ENCODE measurements around the gene MVB12B.
A peak's percentile ranks its signal among the peaks of the same experiment; 100 is the strongest.

MVB12B gene

GRCh38 chr9:126472948-126473298 is 146.3 kb downstream of the MVB12B start:
- Histone ChIP-seq H3K9ac (ENCODE audit: low read length) (no peak overlapping the region), H3K79me1 (ENCODE audit: low read length) (no peaks in the 10 kb centered on the region), H2AK5ac (ENCODE audit: low read length) (no peak overlapping the region), H2BK120ac (ENCODE audit: insufficient read depth, low read length, poor library complexity) (no peak overlapping the region), H4K12ac (ENCODE audit: low read depth, low read length) (no peak overlapping the region), H3K4ac (ENCODE audit: low read depth, low read length) (no peak overlapping the region), H3K4me2 (ENCODE audit: low read length) (no peak overlapping the region), H4K8ac (ENCODE audit: low read depth, low read length) (no peak overlapping the region), H3K36me3 (ENCODE audit: control insufficient read depth in 1 of 2, insufficient read depth in 2 of 2, low read length in 2 of 2) (peaks cover 3 to 7% of the 10 kb centered on the region in 2 experiments), H2AFZ (ENCODE audit: insufficient read depth, low read length, poor library complexity) (no peak overlapping the region), H2BK12ac (ENCODE audit: low read length) (no peak overlapping the region), H3K18ac (ENCODE audit: low read length) (no peak overlapping the region), H3K23ac (ENCODE audit: low read length) (no peak overlapping the region), H3K14ac (ENCODE audit: low read length) (no peak overlapping the region), H3K27ac (ENCODE audit: low read depth, low read length) (no peak overlapping the region), H4K91ac (ENCODE audit: low read depth, low read length) (no peak overlapping the region), H3K4me3 (ENCODE audit: low read depth, low read length) (no peak overlapping the region), H3K9me3 (ENCODE audit: insufficient read depth, low read depth, low read length) (peaks cover 3% of the 10 kb centered on the region), H2BK5ac (ENCODE audit: low read depth, low read length, poor library complexity) (no peak overlapping the region), H3K4me1 (ENCODE audit: control insufficient read depth in 1 of 2, insufficient read depth in 2 of 2, low read length in 2 of 2) (peaks cover 0 to 9% of the 10 kb centered on the region in 2 experiments), H3K27me3 (ENCODE audit: insufficient read depth, low read length) (no peaks in the 10 kb centered on the region), H3K79me2 (ENCODE audit: control insufficient read depth, insufficient read depth, low read length, poor library complexity) (no peaks in the 10 kb centered on the region)
- WGBS (ENCODE audit: extremely low coverage, insufficient coverage, insufficient read length): no CpG with 5 or more reads among the region's 3 CpGs
- DNase-seq: no peak

GRCh38 chr9:126474206-126474765 is 147.7 kb downstream of the MVB12B start:
- no peak overlapping the region for H3K14ac ChIP-seq (ENCODE audit: low read length)
- H3K79me1 ChIP-seq (ENCODE audit: low read length): no peaks in the 10 kb centered on the region
- DNase-seq: peak in 1 of 2 donors; percentile 43
- H2BK12ac ChIP-seq (ENCODE audit: low read length): no peak overlapping the region
- H3K4me1 ChIP-seq (ENCODE audit: control insufficient read depth in 1 of 2, insufficient read depth in 2 of 2, low read length in 2 of 2): peaks cover 0 to 9% of the 10 kb centered on the region in 2 experiments
- H3K9me3 ChIP-seq (ENCODE audit: insufficient read depth, low read depth, low read length): peaks cover 3% of the 10 kb centered on the region
- no CpG with 5 or more reads among the region's 7 CpGs for WGBS (ENCODE audit: extremely low coverage, insufficient coverage, insufficient read length)
- peaks cover 2 to 3% of the 10 kb centered on the region in 2 experiments for H3K36me3 ChIP-seq (ENCODE audit: control insufficient read depth in 1 of 2, insufficient read depth in 2 of 2, low read length in 2 of 2)
- no peak overlapping the region for H2AK5ac ChIP-seq (ENCODE audit: low read length)
- no peak overlapping the region for H2BK120ac ChIP-seq (ENCODE audit: insufficient read depth, low read length, poor library complexity)
- H3K79me2 ChIP-seq (ENCODE audit: control insufficient read depth, insufficient read depth, low read length, poor library complexity): no peaks in the 10 kb centered on the region
- no peaks in the 10 kb centered on the region for H3K27me3 ChIP-seq (ENCODE audit: insufficient read depth, low read length)
- H3K27ac ChIP-seq (ENCODE audit: low read depth, low read length): no peak overlapping the region
- H2AFZ ChIP-seq (ENCODE audit: insufficient read depth, low read length, poor library complexity): no peak overlapping the region
- H4K12ac ChIP-seq (ENCODE audit: low read depth, low read length): no peak overlapping the region
- H3K18ac ChIP-seq (ENCODE audit: low read length): no peak overlapping the region
- no peak overlapping the region for H4K91ac ChIP-seq (ENCODE audit: low read depth, low read length)
- H3K4ac ChIP-seq (ENCODE audit: low read depth, low read length): no peak overlapping the region
- no peak overlapping the region for H3K4me3 ChIP-seq (ENCODE audit: low read depth, low read length)
- H4K8ac ChIP-seq (ENCODE audit: low read depth, low read length): no peak overlapping the region
- H3K23ac ChIP-seq (ENCODE audit: low read length): no peak overlapping the region
- no peak overlapping the region for H3K4me2 ChIP-seq (ENCODE audit: low read length)
- H3K9ac ChIP-seq (ENCODE audit: low read length): no peak overlapping the region
- H2BK5ac ChIP-seq (ENCODE audit: low read depth, low read length, poor library complexity): no peak overlapping the region

GRCh38 chr9:126474786-126475485 is 148.3 kb downstream of the MVB12B start:
- H3K4ac ChIP-seq (ENCODE audit: low read depth, low read length): no peak overlapping the region
- H2AK5ac ChIP-seq (ENCODE audit: low read length): no peak overlapping the region
- no peak overlapping the region for H4K91ac ChIP-seq (ENCODE audit: low read depth, low read length)
- no peak overlapping the region for H3K4me3 ChIP-seq (ENCODE audit: low read depth, low read length)
- H3K18ac ChIP-seq (ENCODE audit: low read length): no peak overlapping the region
- H3K14ac ChIP-seq (ENCODE audit: low read length): no peak overlapping the region
- no peaks in the 10 kb centered on the region for H3K79me2 ChIP-seq (ENCODE audit: control insufficient read depth, insufficient read depth, low read length, poor library complexity)
- H3K27ac ChIP-seq (ENCODE audit: low read depth, low read length): no peak overlapping the region
- H3K23ac ChIP-seq (ENCODE audit: low read length): no peak overlapping the region
- H2BK12ac ChIP-seq (ENCODE audit: low read length): no peak overlapping the region
- no CpG with 5 or more reads among the region's 14 CpGs for WGBS (ENCODE audit: extremely low coverage, insufficient coverage, insufficient read length)
- no peak overlapping the region for H3K4me2 ChIP-seq (ENCODE audit: low read length)
- peaks cover 0 to 9% of the 10 kb centered on the region in 2 experiments for H3K4me1 ChIP-seq (ENCODE audit: control insufficient read depth in 1 of 2, insufficient read depth in 2 of 2, low read length in 2 of 2)
- no peak overlapping the region for H4K8ac ChIP-seq (ENCODE audit: low read depth, low read length)
- H2BK5ac ChIP-seq (ENCODE audit: low read depth, low read length, poor library complexity): no peak overlapping the region
- peak; percentile 18 to 28 for DNase-seq
- H3K27me3 ChIP-seq (ENCODE audit: insufficient read depth, low read length): no peaks in the 10 kb centered on the region
- no peaks in the 10 kb centered on the region for H3K79me1 ChIP-seq (ENCODE audit: low read length)
- H3K9me3 ChIP-seq (ENCODE audit: insufficient read depth, low read depth, low read length): peaks cover 3% of the 10 kb centered on the region
- peaks cover under 1 to 2% of the 10 kb centered on the region in 2 experiments for H3K36me3 ChIP-seq (ENCODE audit: control insufficient read depth in 1 of 2, insufficient read depth in 2 of 2, low read length in 2 of 2)
- no peak overlapping the region for H2AFZ ChIP-seq (ENCODE audit: insufficient read depth, low read length, poor library complexity)
- no peak overlapping the region for H2BK120ac ChIP-seq (ENCODE audit: insufficient read depth, low read length, poor library complexity)
- H3K9ac ChIP-seq (ENCODE audit: low read length): no peak overlapping the region
- no peak overlapping the region for H4K12ac ChIP-seq (ENCODE audit: low read depth, low read length)

GRCh38 chr9:126475933-126476555 is 149.4 kb downstream of the MVB12B start:
- no peaks in the 10 kb centered on the region for H3K79me2 ChIP-seq (ENCODE audit: control insufficient read depth, insufficient read depth, low read length, poor library complexity)
- no peak overlapping the region for H3K27ac ChIP-seq (ENCODE audit: low read depth, low read length)
- H3K36me3 ChIP-seq (ENCODE audit: control insufficient read depth in 1 of 2, insufficient read depth in 2 of 2, low read length in 2 of 2): peaks cover 2 to 5% of the 10 kb centered on the region in 2 experiments
- no peak overlapping the region for H3K4me3 ChIP-seq (ENCODE audit: low read depth, low read length)
- H3K27me3 ChIP-seq (ENCODE audit: insufficient read depth, low read length): no peaks in the 10 kb centered on the region
- H3K4me1 ChIP-seq (ENCODE audit: control insufficient read depth in 1 of 2, insufficient read depth in 2 of 2, low read length in 2 of 2): peaks cover 0 to 8% of the 10 kb centered on the region in 2 experiments
- no peak overlapping the region for H2AFZ ChIP-seq (ENCODE audit: insufficient read depth, low read length, poor library complexity)
- H3K9ac ChIP-seq (ENCODE audit: low read length): no peak overlapping the region
- no peak overlapping the region for H4K91ac ChIP-seq (ENCODE audit: low read depth, low read length)
- H3K23ac ChIP-seq (ENCODE audit: low read length): no peak overlapping the region
- peaks cover 3% of the 10 kb centered on the region for H3K9me3 ChIP-seq (ENCODE audit: insufficient read depth, low read depth, low read length)
- no peak overlapping the region for H2AK5ac ChIP-seq (ENCODE audit: low read length)
- no peak overlapping the region for H2BK5ac ChIP-seq (ENCODE audit: low read depth, low read length, poor library complexity)
- no peak for DNase-seq
- no peak overlapping the region for H3K4me2 ChIP-seq (ENCODE audit: low read length)
- H3K14ac ChIP-seq (ENCODE audit: low read length): no peak overlapping the region
- H2BK12ac ChIP-seq (ENCODE audit: low read length): no peak overlapping the region
- H4K12ac ChIP-seq (ENCODE audit: low read depth, low read length): no peak overlapping the region
- no peak overlapping the region for H2BK120ac ChIP-seq (ENCODE audit: insufficient read depth, low read length, poor library complexity)
- no CpG with 5 or more reads among the region's 12 CpGs for WGBS (ENCODE audit: extremely low coverage, insufficient coverage, insufficient read length)
- H3K18ac ChIP-seq (ENCODE audit: low read length): no peak overlapping the region
- no peaks in the 10 kb centered on the region for H3K79me1 ChIP-seq (ENCODE audit: low read length)
- no peak overlapping the region for H4K8ac ChIP-seq (ENCODE audit: low read depth, low read length)
- H3K4ac ChIP-seq (ENCODE audit: low read depth, low read length): no peak overlapping the region
